H1 (cell line): ENCODE results near the gene DTL. TPM values are rescaled to one million over a fixed set of nuclear protein-coding genes. Genes with fewer than 3 reads are reported as not detected.

Experiments used
- POLR2A ChIP-seq, 2 experiments: IDR thresholded peaks; 1 replicate in 1 of 2; 2 replicates in 1 of 2; pipeline ENCODE4 v1.6.1; 2011; ENCODE audit warnings: low read depth in 2 of 2, low read length in 2 of 2, mild to moderate bottlenecking in 2 of 2; ENCODE audit errors: control extremely low read depth in 1 of 2
- RNF2 ChIP-seq: fragments of 200-900, 300-1000 bp; sonication (generic); IDR thresholded peaks from 2 replicates; pipeline ENCODE4 v1.7.1; 2016; ENCODE audit warnings: borderline replicate concordance, low read depth, mild to moderate bottlenecking, antibody characterized with exemption, low read length; ENCODE audit not compliant: poor library complexity, severe bottlenecking; ENCODE audit errors: missing control alignments
- polyA plus RNA-seq, 7 experiments: library from polyadenylated mRNA; depleted of rRNA in 3 of 7; stranded (reverse) in 5 of 7; unstranded in 2 of 7; fragments of >200 nt in 5 of 7; fragments of 200-250 nt in 2 of 7; gene quantifications; 1 replicate in 5 of 7; 2 replicates in 1 of 7; 4 replicates in 1 of 7; pipeline versions ENCODE4 v1.2.1 to v1.2.3, GENCODE V29; 2011 to 2013; ENCODE audit warnings: missing spikeins in 2 of 7, mixed read lengths in 2 of 7
- total RNA-seq: library from RNA; stranded (reverse); fragmentation: NEBNext Ultra II Directional; extraction: Animal tissue kit (Norgen Biotek cat#: 25700); gene quantifications from 2 replicates; pipeline ENCODE4 v1.2.1, GENCODE V29; 2021

Gene DTL
- total and polyA plus RNA-seq, 2 of the 8 experiments (the other 6 are each of a cell fraction or from before 2014, with no cell fraction given), result 36.0 to 46.9 TPM

DNA sequence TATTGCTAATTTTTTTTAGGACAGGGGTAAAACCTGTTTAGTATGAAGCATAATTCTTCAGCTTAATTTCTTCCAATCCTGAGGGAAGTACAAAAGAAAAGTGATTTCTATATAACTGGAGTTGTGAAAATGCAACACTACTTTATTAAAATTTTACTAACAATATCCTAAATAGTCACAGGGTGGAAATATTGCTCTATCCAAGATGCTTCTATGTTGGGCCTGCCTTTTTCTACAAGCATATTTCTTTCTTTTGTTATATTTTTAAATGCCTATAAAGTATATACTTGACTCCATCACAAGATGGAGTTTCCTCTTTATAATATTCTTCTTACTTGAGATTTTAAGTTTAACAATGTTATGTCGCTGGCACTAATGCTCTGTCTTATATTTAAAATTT is 37.9 kb downstream of the DTL start (continued):
- TF ChIP-seq RNF2 (no peak), POLR2A (IDR thresholded peaks at IDR 0.05; ENCODE audit: control extremely low read depth in 1 of 2, low read depth in 2 of 2, low read length in 2 of 2) (no peak)
